KOPT-K1 (cell line): ENCODE measurements around the gene AUTS2.

ENCODE experiments used
- H3K27ac ChIP-seq: fragments of 200-600 bp; sonication (generic); 2 replicates; pipeline ENCODE4 v1.5.1; 2016; ENCODE audit warnings: antibody characterized with exemption, mild to moderate bottlenecking, low read depth, low read length; ENCODE audit not compliant: poor library complexity, severe bottlenecking
- H3K36me3 ChIP-seq: fragments of 200-600 bp; sonication (generic); 2 replicates; pipeline ENCODE4 v1.5.1; 2017; ENCODE audit warnings: antibody characterized with exemption, mild to moderate bottlenecking, low read length, moderate library complexity; ENCODE audit not compliant: insufficient read depth
- H3K9me3 ChIP-seq: fragments of 200-600 bp; sonication (generic); 2 replicates; pipeline ENCODE4 v1.5.1; 2017; ENCODE audit warnings: antibody characterized with exemption, low read length, mild to moderate bottlenecking; ENCODE audit not compliant: insufficient read depth, poor library complexity, severe bottlenecking

The AUTS2 gene

DNA sequence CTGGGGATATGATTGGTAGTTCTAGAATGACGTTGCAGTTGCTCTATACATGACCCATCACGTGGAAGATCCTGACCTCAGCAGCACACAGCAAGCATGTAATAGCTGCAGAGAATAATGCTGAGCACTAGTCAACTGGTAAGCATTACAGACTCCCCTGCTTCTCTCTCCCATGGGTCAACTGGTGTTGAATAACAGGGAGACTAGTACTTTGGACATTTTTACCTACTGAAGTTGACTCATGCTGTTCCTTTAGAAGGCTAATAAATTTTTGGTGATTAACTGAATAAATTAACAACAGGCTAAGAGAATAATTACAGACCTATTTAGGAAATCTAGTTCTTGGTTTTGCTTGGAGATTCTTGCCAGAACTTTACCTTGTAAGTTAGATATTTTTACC, 234.1 kb downstream of the AUTS2 start:
- Histone ChIP-seq H3K27ac (no peak overlapping the region), H3K36me3 (no peaks in the 10 kb centered on the region), H3K9me3 (no peaks in the 10 kb centered on the region)

DNA sequence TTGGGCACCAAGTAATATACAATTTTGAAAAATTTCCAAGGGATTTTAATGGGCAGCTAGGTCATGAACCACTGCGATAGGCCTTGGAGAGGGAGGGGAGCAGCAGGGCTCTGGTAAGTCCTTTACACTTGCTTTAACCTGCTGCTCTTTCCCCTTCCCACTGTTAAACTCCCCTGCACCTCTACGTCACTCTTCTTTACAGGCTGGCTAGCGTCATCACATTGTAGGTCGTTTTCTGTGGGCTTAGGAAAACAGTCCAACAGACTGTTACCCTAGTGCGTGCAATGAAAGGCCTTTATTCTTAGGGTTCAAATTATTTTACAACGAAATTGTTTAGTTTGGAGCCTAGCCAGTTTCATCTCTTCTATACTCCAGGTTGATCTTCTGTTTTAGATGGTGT, 235.7 kb downstream of the AUTS2 start:
- H3K9me3 ChIP-seq = no peaks in the 10 kb centered on the region
- H3K36me3 ChIP-seq = no peaks in the 10 kb centered on the region
- no peak overlapping the region for H3K27ac ChIP-seq

DNA sequence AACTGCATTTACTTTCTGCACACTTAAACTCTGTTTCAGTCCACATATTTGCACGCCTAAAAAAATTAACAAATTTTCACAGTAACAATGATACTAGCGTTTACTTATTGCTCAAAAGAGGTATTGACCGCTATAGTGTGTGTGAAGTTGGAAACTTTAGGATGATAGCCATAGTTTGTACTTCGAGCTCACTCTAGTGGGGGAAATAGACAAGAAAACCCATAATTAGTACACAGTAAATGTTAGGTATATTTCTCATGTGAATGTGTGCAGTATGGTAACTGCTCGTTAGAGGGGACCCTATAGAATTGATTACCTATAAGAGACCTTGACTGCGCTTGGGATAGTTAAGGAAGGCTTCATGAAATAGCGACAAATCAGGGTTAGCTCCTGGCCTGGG, 238.4 kb downstream of the AUTS2 start:
- Histone ChIP-seq H3K9me3 (no peaks in the 10 kb centered on the region), H3K36me3 (no peaks in the 10 kb centered on the region), H3K27ac (no peak overlapping the region)

DNA sequence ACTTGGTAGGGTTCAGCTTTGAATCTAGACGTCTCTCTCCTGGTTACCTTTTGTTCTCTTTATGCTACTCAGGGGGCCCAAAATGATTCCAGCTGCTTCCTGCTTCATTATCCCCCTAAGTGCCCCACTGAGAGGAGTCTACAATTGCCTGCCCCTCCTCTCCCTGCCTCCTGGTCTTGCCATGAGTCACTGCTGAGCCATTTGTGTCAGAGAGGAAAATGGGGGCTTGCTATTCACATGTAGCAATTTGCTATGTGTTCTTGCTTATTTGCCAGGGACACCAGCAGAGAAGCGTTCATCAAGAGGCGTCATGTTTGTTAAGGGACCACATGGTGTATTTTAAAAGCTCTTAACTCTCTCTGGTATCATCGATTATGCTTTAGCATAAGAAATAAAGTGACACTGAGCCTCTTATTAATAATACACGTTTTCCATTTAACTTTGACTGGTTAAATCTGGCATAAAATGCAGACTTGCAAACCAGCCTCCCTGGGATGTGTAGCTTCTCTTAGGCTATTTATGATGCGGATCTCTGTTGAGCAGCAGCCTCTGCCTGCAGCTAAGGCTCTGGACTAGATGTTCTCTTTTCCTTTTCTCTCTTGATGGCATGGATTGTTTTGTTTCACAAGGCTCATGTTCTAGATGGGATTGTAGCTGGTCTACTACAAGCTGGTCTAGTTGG, 239.3 kb downstream of the AUTS2 start:
- no peaks in the 10 kb centered on the region for H3K36me3 ChIP-seq
- no peaks in the 10 kb centered on the region for H3K9me3 ChIP-seq
- H3K27ac ChIP-seq = no peak overlapping the region

DNA sequence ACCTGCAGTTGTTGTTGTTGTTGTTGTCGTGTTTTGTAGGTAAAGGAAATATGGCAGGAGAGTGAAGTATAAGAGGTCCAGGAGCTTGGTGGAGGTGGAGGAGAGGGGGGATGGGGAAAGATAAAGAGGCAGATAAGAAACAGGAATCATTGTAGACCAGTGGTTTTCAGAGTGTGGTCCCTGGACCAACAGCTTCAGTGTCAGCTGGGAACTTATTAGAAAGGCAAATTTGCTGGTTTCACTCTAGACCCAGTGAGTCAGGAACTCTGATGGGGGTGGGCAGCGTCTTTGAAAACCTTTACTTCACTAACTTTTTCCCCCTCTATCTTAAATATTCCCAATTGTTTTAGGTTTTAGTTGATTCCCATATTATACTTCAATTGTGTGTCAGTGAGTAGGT, 241.5 kb downstream of the AUTS2 start:
- H3K36me3 ChIP-seq = no peaks in the 10 kb centered on the region
- no peak overlapping the region for H3K27ac ChIP-seq
- no peaks in the 10 kb centered on the region for H3K9me3 ChIP-seq

DNA sequence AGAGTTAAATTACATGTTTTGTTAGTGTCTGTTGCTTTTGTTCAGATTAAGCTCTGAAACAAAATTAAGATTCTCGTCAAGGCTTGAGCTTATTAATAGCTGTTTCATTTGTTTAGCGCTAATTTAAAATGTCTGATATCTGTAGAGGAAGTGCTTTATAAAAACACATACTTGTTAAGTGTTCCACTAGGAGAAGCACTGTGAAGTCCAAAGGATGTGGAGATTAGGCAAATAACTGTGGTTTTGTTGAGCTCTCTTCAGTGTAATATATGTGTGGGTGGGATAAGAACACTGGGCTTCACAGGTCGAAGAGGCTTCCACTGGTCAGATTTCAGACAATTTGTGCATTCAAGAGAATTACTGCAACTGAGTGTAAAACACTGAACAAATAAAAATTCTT, 242.0 kb downstream of the AUTS2 start:
- H3K27ac ChIP-seq = no peak overlapping the region
- no peaks in the 10 kb centered on the region for H3K9me3 ChIP-seq
- H3K36me3 ChIP-seq = no peaks in the 10 kb centered on the region

DNA sequence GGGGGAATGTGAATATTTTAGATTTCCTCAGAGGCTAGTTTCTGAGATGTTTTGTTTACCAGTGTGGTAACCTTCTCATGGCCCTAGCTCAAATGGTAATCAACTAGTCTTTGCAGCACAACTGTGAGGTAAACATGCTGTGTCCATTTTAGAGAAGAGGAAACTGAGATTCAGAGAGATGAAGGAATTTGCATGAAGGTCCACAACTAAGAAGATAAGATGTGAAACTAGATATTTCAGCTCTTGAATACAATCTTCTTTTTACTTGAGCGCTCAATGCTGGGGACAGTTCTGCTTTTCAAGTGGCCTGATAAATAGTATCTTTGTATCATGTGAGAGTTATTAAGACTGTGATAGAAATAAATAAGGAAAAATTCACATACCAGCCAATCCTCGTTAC, 245.4 kb downstream of the AUTS2 start:
- no peaks in the 10 kb centered on the region for H3K36me3 ChIP-seq
- H3K9me3 ChIP-seq = no peaks in the 10 kb centered on the region
- no peak overlapping the region for H3K27ac ChIP-seq

DNA sequence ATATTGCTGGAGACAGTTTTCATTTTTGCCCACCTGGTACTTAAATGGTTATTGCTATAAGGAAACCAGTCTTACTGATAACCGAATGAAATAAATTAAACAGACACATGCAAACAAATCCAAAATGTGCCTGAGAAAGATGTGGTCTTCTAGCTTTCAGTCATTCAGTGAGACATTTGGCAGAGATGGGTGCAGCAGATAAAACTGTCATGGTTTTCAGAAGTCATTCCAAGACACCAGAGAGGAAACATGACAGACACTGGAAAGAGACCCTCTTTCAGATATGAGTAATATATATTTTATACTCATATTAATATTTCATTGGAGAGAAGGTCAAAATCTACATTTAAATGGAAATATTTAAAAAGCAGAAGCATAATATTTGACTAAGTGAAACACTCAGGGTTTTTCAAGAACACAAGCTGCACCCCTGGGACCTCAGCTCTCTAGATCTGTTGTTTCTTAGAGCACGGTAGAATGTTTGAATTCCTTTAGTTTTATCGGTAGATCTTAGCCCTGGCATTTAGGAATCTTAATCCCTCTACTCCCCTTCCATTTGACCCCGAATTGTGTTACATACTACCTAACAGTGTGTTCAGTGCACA, 246.1 kb downstream of the AUTS2 start:
- no peaks in the 10 kb centered on the region for H3K36me3 ChIP-seq
- no peak overlapping the region for H3K27ac ChIP-seq
- H3K9me3 ChIP-seq = no peaks in the 10 kb centered on the region

DNA sequence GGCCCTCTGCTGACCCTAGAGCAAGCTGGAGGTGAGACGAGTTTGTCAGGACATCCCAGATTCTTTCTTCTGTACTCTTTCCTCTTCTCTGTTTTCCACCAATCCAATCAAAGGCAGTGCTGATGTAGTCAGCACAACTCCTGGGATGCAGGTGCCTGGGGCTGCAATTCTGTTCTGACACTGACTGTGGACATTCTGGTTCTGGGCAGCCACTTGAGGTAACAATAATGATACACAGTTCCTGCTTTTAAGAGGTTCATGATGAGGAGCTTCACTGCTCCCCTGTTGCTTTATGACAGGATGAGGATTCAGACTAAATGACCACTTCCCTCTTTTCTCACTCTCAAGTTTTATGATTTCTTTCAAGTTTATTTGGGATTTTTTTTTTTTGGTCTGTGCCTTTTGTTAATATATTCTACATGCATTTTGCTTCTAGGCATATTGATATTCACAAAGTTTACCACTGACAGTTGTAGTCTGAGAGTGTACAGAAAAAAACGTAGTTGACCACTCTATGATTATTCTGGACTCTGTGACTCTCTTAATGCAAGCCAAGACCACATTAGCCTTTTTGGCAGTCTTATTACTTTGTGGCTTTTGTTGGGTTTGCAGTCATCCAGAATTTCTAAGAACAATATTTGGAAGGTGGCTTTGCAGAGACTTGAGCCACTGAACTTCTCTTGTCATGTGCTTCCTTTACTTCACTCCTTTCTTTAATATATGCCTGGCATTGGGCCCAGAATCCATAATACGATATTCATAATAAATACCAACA, 247.6 kb downstream of the AUTS2 start:
- H3K9me3 ChIP-seq = no peaks in the 10 kb centered on the region
- no peak overlapping the region for H3K27ac ChIP-seq
- H3K36me3 ChIP-seq = no peaks in the 10 kb centered on the region

DNA sequence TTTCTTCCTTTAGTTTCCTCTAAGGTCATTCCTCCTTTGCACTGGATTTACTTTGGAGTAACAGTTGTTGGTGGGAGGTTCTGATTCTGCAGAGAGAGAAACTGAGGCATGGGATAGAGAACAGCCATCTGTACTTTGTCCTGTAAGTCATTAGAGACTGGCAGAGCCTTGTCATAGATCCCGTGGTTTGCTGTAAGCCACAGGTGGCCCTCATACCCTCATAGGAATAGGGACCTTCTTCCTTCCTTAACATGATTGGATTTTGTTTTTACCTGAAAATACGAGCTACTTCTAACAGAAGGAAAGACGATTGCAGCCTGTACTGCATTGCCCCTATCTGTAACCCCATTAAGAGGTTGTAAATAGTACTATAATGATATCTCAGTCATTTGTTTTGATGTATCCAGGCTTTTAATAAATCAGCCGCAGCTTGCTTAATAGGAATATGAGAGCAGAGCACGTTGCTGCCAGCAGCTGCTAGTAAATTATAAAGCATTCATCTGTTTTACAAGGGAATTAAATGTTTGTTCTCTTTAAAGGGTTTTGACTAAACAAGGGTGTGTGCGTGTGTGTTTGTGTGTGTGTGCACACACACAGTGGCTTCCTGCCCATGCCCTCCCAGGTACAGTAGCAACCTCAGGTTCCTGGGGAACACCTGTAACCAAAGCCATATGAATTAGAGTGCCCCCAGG, 249.8 kb downstream of the AUTS2 start:
- no peak overlapping the region for H3K27ac ChIP-seq
- H3K36me3 ChIP-seq = no peaks in the 10 kb centered on the region
- no peaks in the 10 kb centered on the region for H3K9me3 ChIP-seq

DNA sequence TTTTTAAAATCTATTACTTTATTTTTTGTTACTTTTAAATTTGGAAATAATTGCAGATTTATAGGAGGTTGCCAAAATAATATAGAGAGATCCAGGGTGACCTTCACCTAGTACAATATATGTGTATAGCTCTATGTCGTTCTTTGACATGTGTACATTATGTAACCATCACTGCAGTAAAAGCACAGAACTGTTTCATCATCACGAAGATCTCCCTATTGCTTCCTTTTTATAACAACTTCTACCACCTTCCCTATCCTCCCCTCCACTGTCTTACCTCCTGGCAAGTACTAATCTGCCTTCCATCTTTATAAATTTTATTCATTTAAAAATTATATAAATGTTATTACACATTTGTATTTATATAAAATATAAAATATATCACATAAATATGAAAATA, 251.0 kb downstream of the AUTS2 start:
- Histone ChIP-seq H3K9me3 (no peaks in the 10 kb centered on the region), H3K27ac (no peak overlapping the region), H3K36me3 (no peaks in the 10 kb centered on the region)

DNA sequence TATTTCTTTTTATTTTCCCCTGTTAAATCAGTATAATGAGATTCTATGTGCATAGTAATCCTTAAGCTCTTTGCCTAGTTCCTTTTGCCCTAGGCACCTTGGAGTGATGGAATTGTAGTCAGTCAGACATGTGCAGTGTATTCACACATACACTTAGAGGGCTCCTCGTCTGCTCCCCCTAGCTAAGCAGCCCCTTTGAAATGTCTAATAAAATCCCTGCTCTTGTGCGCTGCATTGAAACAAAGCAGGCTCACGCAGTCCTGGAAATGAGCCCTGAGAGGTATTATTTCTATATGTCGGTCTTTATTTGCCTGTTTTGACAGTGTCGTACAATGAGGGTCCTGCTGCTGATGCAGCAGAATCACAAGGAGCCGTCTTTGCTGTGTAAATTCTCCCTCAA, 258.7 kb downstream of the AUTS2 start:
- H3K9me3 ChIP-seq = no peaks in the 10 kb centered on the region
- no peaks in the 10 kb centered on the region for H3K36me3 ChIP-seq
- no peak overlapping the region for H3K27ac ChIP-seq

DNA sequence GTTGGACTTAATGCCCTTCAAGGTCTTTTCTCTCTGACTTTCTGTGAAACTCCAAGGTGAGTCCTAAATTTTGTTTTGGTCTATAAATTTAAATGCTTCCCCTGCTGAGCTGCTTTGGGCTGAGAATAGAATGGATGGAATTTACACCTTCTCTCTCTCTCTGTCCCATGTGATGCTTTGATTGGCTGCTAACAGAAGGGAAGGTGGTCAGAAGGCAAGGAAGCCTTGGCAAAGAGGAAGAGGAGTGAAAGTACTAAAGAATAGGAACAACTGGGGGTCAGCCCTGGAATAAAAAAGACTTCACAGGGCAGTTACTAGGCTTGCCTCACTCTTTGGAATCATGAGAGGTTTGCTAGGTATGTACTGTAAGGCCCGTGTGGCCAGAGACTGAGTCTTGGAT, 260.2 kb downstream of the AUTS2 start:
- H3K36me3 ChIP-seq = no peaks in the 10 kb centered on the region
- no peak overlapping the region for H3K27ac ChIP-seq
- no peaks in the 10 kb centered on the region for H3K9me3 ChIP-seq

DNA sequence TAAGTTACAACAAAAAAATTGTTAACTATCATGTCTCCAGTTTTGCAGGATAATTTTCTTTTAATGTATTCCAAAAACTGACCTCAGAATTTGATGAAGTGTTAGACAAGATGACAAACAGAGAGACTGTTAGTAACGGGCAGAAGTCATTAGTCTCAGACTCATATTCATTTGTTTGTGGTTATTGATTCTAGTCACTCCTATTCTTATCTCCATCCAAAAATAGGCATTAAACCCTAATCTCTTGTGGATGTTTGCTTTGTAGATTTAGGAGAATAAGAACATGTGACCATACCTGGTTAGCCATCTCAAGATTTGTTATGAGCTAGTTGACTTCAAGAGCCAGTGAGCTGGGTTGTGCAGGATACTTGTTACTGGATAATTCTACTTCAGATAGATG, 261.1 kb downstream of the AUTS2 start:
- Histone ChIP-seq H3K36me3 (no peaks in the 10 kb centered on the region), H3K27ac (no peak overlapping the region), H3K9me3 (no peaks in the 10 kb centered on the region)

DNA sequence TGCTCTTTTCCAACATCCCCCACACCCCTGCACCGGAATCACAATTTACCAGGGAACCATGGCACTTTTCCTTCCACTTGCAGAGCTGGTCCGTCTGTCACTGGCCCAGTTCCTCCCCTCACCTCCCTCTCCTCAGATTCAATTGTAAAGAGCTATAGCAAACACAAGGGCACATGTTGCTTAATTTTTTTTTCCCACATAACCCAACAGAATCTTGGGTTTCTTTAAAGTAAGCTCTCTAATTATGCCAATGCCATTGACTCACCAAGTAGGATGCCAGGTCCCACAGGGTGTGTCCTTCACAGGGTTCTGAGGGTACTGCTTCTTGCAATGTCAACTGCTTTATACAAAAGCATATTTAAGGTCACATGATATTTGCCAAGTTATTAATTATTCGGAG, 262.2 kb downstream of the AUTS2 start:
- H3K9me3 ChIP-seq = no peaks in the 10 kb centered on the region
- no peak overlapping the region for H3K27ac ChIP-seq
- no peaks in the 10 kb centered on the region for H3K36me3 ChIP-seq
